Endometrial microvascular endothelial cells (primary cell): ENCODE data around the gene FGF12. TPM values are rescaled to one million over a fixed set of nuclear protein-coding genes. Genes with fewer than 3 reads are reported as not detected.

Experiments
- in situ Hi-C: cut with HindIII; loops from 2 replicates; pipeline ENCODE4 v1.10.0; 2017; ENCODE audit warnings: low sequenced_read_pairs, low pct_unique_long_range_greater_than_20kb; ENCODE audit errors: inconsistent ontology term
- total RNA-seq: library from RNA; depleted of rRNA; stranded (reverse); fragments of >200 nt; gene quantifications from one replicate; pipeline ENCODE4 v1.2.3, GENCODE V29; 2015; ENCODE audit errors: inconsistent ontology term

Gene FGF12
- total RNA-seq, 1 donor from 2014 or later, result 3.1 TPM

GRCh38 chr3:192253138-192253887 lies 474.0 kb downstream of the FGF12 start:
- in situ Hi-C loops, result no loop called here

- in situ Hi-C loops, result no loop called here
Observed at GRCh38 chr3:192249516-192249915, 477.8 kb downstream of the FGF12 start.

GRCh38 chr3:192246847-192247559 lies 480.3 kb downstream of the FGF12 start:
- in situ Hi-C loops, result no loop called here

GRCh38 chr3:192244591-192244990 lies 482.8 kb downstream of the FGF12 start:
- in situ Hi-C loops, result no loop called here

- in situ Hi-C loops, result no loop called here
Observed at GRCh38 chr3:192239956-192240355, 487.4 kb downstream of the FGF12 start.

- in situ Hi-C loops, result no loop called here
Observed at GRCh38 chr3:192237992-192238608, 489.2 kb downstream of the FGF12 start.

- in situ Hi-C loops, result no loop called here
Observed at GRCh38 chr3:192229866-192230265, 497.5 kb downstream of the FGF12 start.

- in situ Hi-C loops, result no loop called here
Observed at GRCh38 chr3:192224634-192225155, 502.6 kb downstream of the FGF12 start.

GRCh38 chr3:192223815-192224214 lies 503.5 kb downstream of the FGF12 start:
- in situ Hi-C loops, result no loop called here

- in situ Hi-C loops, result no loop called here
Observed at GRCh38 chr3:192220915-192221314, 506.4 kb downstream of the FGF12 start.

- in situ Hi-C loops, result no loop called here
Observed at GRCh38 chr3:192219926-192220325, 507.4 kb downstream of the FGF12 start.

GRCh38 chr3:192216067-192216466 lies 511.3 kb downstream of the FGF12 start:
- in situ Hi-C loops, result no loop called here

GRCh38 chr3:192212979-192213378 lies 514.4 kb downstream of the FGF12 start:
- in situ Hi-C loops, result no loop called here

GRCh38 chr3:192212335-192212734 lies 515.0 kb downstream of the FGF12 start:
- in situ Hi-C loops, result no loop called here

GRCh38 chr3:192207651-192208050 lies 519.7 kb downstream of the FGF12 start:
- in situ Hi-C loops, result no loop called here

GRCh38 chr3:192207239-192207638 lies 520.1 kb downstream of the FGF12 start:
- in situ Hi-C loops, result no loop called here

- in situ Hi-C loops, result no loop called here
Observed at GRCh38 chr3:192194085-192194484, 533.3 kb downstream of the FGF12 start.

- in situ Hi-C loops, result no loop called here
Observed at GRCh38 chr3:192188218-192188835, 539.0 kb downstream of the FGF12 start.

GRCh38 chr3:192187485-192188051 lies 539.8 kb downstream of the FGF12 start:
- in situ Hi-C loops, result no loop called here
